Duodenal mucosa (tissue), 2 donors: ENCODE results near the gene TAF9B.

Source experiments
- H3K27ac ChIP-seq: one replicate; pipeline ENCODE4 v1.7.0; 2013; ENCODE audit warnings: low read depth, low read length
- H3K27me3 ChIP-seq, 2 donors: one replicate each; pipeline ENCODE4 v1.7.0; 2013; ENCODE audit warnings: low read length in 2 of 2, control low read depth in 1 of 2; ENCODE audit not compliant: insufficient read depth in 2 of 2, control insufficient read depth in 1 of 2
- H3K36me3 ChIP-seq, 2 donors: one replicate each; pipeline ENCODE4 v1.7.0; 2013; ENCODE audit warnings: low read length in 2 of 2, control low read depth in 1 of 2; ENCODE audit not compliant: insufficient read depth in 2 of 2, control insufficient read depth in 1 of 2
- H3K4me1 ChIP-seq, 2 donors: one replicate each; pipeline ENCODE4 v1.7.0; 2013; ENCODE audit warnings: low read length in 2 of 2, control low read depth in 1 of 2; ENCODE audit not compliant: insufficient read depth in 2 of 2, control insufficient read depth in 1 of 2
- H3K4me3 ChIP-seq, 2 donors: one replicate each; pipeline ENCODE4 v1.7.0; 2013; ENCODE audit warnings: low read length in 2 of 2, low read depth in 1 of 2
- H3K9ac ChIP-seq, 2 donors: one replicate each; pipeline ENCODE4 v1.7.0; 2013; ENCODE audit warnings: low read length in 2 of 2, low read depth in 1 of 2
- H3K9me3 ChIP-seq, 2 donors: one replicate each; pipeline ENCODE4 v1.7.0; 2013; ENCODE audit warnings: low read length in 2 of 2, control low read depth in 1 of 2; ENCODE audit not compliant: control insufficient read depth in 1 of 2

The TAF9B gene

DNA sequence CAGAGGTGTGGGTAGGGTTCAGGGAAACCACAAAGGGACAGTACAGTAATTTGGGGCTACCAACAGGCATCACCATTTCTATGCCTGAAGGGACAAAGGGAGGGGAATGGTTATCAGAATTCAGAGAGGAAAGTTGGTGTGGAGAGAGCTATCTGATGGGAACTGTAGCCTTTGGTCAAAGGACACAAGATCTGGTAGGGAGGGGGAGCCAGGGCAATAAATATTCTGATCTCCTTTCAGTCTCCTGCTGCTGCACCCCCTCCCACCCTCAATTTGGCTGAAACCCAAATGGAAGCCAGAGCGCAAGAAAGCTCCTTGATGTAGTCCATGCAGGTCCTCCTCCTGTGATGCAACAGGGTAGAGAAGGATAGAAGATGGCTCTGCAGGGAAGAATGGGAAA is 20.8 kb downstream of the TAF9B start:
- no peaks in the 10 kb centered on the region for H3K9me3 ChIP-seq
- peaks cover 46 to 83% of the 10 kb centered on the region in 2 donors for H3K36me3 ChIP-seq
- no peaks in the 10 kb centered on the region for H3K4me1 ChIP-seq
- no peak overlapping the region for H3K9ac ChIP-seq
- no peak overlapping the region for H3K4me3 ChIP-seq
- no peaks in the 10 kb centered on the region for H3K27me3 ChIP-seq
- no peak overlapping the region for H3K27ac ChIP-seq

DNA sequence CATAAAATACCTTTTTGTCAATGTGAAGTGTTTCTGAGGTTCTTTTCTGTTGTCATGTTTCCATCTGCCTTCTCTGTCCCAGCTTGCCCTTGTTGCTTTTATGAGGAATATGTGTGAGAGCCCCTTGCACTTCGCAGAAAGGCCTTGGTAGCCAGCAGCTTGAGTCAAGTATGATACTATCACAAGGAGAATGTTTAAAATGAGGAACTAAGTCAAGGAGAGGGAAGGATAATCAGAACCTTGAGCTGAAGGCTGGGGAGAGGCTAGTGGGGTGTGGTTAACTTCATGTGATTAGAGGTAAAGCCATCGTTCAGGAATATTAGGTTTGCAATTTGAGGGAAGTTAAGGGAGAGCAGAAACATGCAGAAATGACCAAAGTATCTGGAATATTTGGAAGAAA is 22.7 kb downstream of the TAF9B start:
- Histone ChIP-seq H3K9me3 (no peaks in the 10 kb centered on the region), H3K36me3 (peaks cover 38 to 81% of the 10 kb centered on the region in 2 donors), H3K27ac (no peak overlapping the region), H3K9ac (no peak overlapping the region), H3K4me3 (no peak overlapping the region), H3K4me1 (no peaks in the 10 kb centered on the region), H3K27me3 (no peaks in the 10 kb centered on the region)

DNA sequence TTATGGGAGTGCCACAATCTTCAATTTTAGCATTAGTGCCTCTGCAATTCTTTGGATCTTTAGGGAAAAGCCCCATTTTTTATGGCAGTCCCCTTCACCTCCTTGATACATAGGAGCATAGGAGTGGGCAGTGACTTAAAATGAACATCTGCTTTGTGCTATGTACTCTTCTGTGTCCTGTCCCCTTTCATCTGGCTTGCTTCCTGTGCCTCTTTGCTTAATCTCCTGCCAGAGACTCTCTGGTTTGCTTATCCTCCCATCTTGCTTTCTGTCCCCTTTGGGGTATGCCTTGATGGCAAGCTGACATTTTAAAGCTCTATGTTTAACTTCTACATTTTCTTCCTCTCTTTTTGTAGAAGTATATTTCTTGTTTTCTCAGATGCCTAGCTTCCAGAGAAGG is 23.1 kb downstream of the TAF9B start:
- peaks cover 36 to 81% of the 10 kb centered on the region in 2 donors for H3K36me3 ChIP-seq
- no peak overlapping the region for H3K27ac ChIP-seq
- no peaks in the 10 kb centered on the region for H3K4me1 ChIP-seq
- no peaks in the 10 kb centered on the region for H3K27me3 ChIP-seq
- no peak overlapping the region for H3K9ac ChIP-seq
- H3K4me3 ChIP-seq = no peak overlapping the region
- no peaks in the 10 kb centered on the region for H3K9me3 ChIP-seq

DNA sequence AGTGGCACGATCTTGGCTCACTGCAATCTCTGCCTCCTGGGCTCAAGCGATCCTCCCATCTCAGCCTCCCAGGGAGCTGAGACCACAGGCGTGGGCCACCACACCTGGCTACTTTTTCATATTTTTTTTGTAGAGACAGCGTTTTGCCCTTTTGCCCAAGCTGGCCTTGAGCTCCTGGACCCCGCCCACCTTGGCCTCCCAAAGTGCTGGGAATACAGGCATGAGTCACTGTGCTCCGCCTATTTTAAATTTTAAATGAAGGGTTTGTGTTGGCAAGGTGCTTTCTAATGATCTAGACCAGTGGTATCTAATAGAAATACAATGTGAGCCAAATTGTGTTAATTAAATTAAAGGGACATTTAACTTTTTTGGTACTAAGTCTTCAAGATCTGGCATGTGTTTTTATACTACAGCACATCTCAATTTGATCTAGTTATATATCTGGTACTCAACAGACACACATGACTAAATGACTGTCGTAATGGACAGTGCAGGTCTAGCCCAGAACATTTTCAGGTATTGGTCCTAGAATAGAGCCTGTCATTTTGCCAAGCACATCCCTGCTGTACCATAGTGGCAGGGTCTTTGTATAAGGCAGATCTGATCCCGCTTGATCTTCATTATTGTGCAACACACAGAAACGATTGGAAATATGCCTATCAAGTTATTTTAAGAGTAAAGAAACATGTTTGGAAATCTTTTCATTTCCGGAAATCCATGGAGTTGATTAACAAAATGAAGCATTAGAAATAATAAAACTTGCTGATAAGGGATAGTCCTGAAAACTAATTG is 28.1 kb downstream of the TAF9B start:
- peaks cover 23 to 41% of the 10 kb centered on the region in 2 donors for H3K36me3 ChIP-seq
- H3K27ac ChIP-seq = no peak overlapping the region

DNA sequence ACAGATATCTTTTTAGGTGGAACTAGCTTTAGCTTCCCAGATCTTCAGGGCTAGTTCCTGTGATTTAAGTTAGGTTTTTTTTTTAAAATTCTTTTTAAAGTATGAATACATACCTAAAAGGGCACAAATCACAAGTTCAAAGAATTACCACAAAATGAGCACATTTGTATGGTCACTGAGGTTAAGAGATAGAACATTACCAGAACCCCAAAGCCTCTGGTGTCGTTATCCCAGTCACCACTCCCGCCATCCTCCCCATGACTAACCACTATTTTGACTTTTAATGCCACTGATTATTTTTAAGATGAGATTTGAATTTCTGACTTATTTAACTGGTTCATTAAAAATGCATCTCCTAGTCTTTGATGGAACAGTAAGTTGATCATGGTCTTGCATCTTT is 30.0 kb downstream of the TAF9B start:
- H3K9me3 ChIP-seq = no peaks in the 10 kb centered on the region
- peaks cover 8 to 22% of the 10 kb centered on the region in 2 donors for H3K36me3 ChIP-seq
- H3K4me1 ChIP-seq = peaks cover 26 to 37% of the 10 kb centered on the region in 2 donors
- no peak overlapping the region for H3K9ac ChIP-seq
- H3K27ac ChIP-seq = no peak overlapping the region
- no peaks in the 10 kb centered on the region for H3K27me3 ChIP-seq
- no peak overlapping the region for H3K4me3 ChIP-seq

More for the DNA sequence above, 28.1 kb downstream of the TAF9B start:
- Histone ChIP-seq H3K9ac (no peak overlapping the region), H3K4me1 (peaks cover 11 to 26% of the 10 kb centered on the region in 2 donors), H3K9me3 (no peaks in the 10 kb centered on the region), H3K27me3 (no peaks in the 10 kb centered on the region), H3K4me3 (no peak overlapping the region)

DNA sequence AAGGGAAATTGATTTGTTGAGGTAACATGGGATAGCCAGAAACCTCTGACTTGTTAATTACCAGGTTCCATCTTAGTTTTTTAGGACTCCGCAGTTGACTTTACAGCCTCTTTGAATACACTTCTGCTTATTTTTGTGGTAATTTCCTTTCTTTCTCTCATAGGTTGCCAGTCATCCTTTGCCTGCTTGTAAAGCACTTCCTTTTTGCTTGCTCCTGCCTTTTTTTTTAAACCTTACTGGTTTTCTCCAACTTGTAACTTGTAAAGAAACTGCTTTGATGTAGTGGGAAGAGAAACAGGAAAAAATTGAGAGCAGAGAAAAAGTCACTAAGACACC is 32.8 kb downstream of the TAF9B start:
- peaks cover 0 to 3% of the 10 kb centered on the region in 2 donors for H3K36me3 ChIP-seq
- no peaks in the 10 kb centered on the region for H3K27me3 ChIP-seq
- no peak overlapping the region for H3K27ac ChIP-seq
- peaks cover 26 to 37% of the 10 kb centered on the region in 2 donors for H3K4me1 ChIP-seq
- peak overlapping the region; percentile 94 to 97 for H3K4me3 ChIP-seq
- H3K9me3 ChIP-seq = no peaks in the 10 kb centered on the region
- peak overlapping the region in 1 of 2 donors; percentile 97 for H3K9ac ChIP-seq

DNA sequence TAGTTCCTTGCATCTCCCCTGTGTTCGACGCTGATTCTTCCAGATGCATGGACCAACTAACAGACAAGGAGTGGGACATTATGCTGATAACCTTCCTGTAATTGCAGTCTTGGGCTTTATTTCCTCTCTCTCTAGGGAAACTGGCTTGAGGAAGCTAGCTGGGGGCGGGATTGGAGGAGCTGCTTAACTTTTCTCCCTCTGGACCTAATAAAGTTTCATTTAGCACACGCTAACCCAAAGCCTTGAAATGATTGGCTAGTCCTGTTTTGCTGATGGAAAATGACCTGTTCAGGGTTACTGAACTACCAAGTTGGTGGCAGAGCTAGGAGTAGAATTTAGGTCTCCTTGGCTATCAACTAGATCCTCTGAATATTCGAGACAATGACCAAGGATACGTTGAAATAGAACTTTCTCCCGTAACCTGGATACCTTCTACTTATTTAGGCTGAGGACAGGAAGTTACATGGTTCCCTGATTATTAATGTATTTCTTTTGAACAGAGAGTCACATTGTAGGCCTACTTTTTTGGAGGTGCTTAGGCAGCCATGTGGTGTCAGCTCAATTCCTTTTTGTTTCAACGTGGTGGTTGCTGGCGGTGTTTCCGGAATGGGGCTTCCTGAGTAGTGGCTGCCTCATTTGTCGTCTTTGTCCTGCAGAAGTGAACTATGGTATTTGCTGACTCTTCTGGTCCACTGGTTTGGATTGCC is 33.4 kb downstream of the TAF9B start:
- H3K9ac ChIP-seq = peak overlapping the region; percentile 32 to 97
- H3K9me3 ChIP-seq = no peaks in the 10 kb centered on the region
- no peaks in the 10 kb centered on the region for H3K27me3 ChIP-seq
- H3K4me1 ChIP-seq = peaks cover 26 to 37% of the 10 kb centered on the region in 2 donors
- H3K36me3 ChIP-seq = no peaks in the 10 kb centered on the region
- peak overlapping the region; percentile 94 to 97 for H3K4me3 ChIP-seq
- H3K27ac ChIP-seq = no peak overlapping the region

DNA sequence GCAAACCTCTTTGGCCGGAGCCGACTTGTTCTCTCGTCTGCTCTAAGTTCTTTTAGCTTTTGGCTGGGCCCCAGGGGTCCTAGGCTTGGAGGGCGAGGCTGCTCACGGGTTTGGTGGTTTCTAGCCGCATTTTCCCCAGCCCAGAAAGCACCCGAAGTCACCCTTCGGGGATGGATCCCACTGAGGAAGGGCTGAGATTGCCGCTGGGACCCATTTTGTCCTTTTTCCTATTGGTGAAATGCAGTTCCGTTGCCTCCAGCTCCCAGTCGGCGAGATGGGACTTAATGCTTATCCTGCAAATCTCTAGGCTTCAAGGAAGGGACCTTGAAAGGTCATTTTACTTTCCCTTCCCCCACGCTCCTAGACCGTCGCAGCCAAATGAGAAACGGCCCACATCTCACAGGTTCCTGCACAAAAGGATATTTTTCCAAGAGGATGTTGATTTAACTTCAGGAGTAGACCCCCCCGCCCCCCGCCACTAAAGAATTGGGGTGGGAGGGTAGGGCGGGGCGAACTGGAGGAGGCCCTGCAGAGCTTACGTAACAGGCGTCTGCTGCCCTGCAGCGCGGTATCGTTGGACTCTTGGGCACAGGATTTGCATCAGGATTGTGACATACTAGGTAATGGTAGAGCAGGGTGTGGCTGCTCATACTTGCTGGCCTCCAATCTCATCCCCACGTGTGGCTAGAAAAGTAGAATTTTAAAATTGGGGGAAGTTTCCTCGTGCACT is 34.8 kb downstream of the TAF9B start:
- peak overlapping the region; percentile 92 to 97 for H3K9ac ChIP-seq
- no peaks in the 10 kb centered on the region for H3K27me3 ChIP-seq
- H3K4me3 ChIP-seq = peak overlapping the region; percentile 94 to 97
- H3K9me3 ChIP-seq = no peaks in the 10 kb centered on the region
- no peaks in the 10 kb centered on the region for H3K36me3 ChIP-seq
- peaks cover 26 to 37% of the 10 kb centered on the region in 2 donors for H3K4me1 ChIP-seq
- peak overlapping the region; percentile 82 for H3K27ac ChIP-seq

DNA sequence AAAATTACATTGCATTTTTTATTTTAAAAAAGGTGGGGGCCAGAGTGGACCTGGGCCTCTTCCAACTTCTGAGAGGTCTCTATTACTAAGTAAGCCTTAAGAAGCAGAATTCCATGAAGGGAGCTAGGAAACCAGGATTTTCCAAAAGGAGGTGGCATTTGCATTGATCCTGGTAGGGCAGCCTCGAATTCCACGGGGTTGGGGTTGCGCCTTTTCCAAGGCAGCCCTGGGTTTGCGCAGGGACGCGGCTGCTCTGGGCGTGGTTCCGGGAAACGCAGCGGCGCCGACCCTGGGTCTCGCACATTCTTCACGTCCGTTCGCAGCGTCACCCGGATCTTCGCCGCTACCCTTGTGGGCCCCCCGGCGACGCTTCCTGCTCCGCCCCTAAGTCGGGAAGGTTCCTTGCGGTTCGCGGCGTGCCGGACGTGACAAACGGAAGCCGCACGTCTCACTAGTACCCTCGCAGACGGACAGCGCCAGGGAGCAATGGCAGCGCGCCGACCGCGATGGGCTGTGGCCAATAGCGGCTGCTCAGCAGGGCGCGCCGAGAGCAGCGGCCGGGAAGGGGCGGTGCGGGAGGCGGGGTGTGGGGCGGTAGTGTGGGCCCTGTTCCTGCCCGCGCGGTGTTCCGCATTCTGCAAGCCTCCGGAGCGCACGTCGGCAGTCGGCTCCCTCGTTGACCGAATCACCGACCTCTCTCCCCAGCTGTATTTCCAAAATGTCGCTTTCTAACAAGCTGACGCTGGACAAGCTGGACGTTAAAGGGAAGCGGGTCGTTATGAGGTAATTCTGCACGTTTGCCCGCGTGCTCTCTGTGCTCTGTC is 35.6 kb downstream of the TAF9B start, which contains the start of gene PGK1:
TSS of gene PGK1 (plus strand) at position 626 of the 824 bp plus-strand sequence. CDS start at position 719, 93 bp downstream.
- H3K4me1 ChIP-seq = peaks cover 26 to 35% of the 10 kb centered on the region in 2 donors
- no peaks in the 10 kb centered on the region for H3K9me3 ChIP-seq
- H3K36me3 ChIP-seq = no peaks in the 10 kb centered on the region
- H3K27ac ChIP-seq = peak within 1 kb of the TSS; percentile 90
- peak within 1 kb of the TSS; percentile 94 to 97 for H3K4me3 ChIP-seq
- H3K27me3 ChIP-seq = no peaks in the 10 kb centered on the region
- H3K9ac ChIP-seq = peak within 1 kb of the TSS; percentile 92 to 97
